PC-9 (cell line): ENCODE measurements around the gene WBP1L. TPM values are rescaled to one million over a fixed set of nuclear protein-coding genes. Genes with fewer than 3 reads are reported as not detected.

Source experiments
- BruUV-seq: library from RNA; stranded (reverse); fragments of 400-500 nt; replicated peaks from 2 replicates; lab custom pipeline; 2021; lab: Mats Ljungman, UMichigan
- CTCF ChIA-PET: fragments of 300-600 bp; sonication (Branson Sonifier 250); formaldehyde crosslinking; loops from one replicate; lab custom pipeline; 2022; ENCODE audit warnings: antibody characterized with exemption; lab: Charles Lee
- POLR2A ChIA-PET: fragments of 300-600 bp; sonication (Branson Sonifier 250); formaldehyde crosslinking; loops from one replicate; lab custom pipeline; 2022; ENCODE audit warnings: antibody characterized with exemption; ENCODE audit not compliant: unreplicated experiment; lab: Charles Lee
- DNase-seq, 2 experiments: peaks; one replicate each; pipeline versions ENCODE4 v3.0.0 to v3.0.0-alpha.2; 2015 to 2022; ENCODE audit warnings: mixed read lengths in 1 of 2
- H2AFZ ChIP-seq: fragments of 200-600 bp; sonication (generic); 2 replicates; pipeline ENCODE4 v1.8.1; 2017; ENCODE audit warnings: antibody characterized with exemption
- H3F3A ChIP-seq: fragments of 200-600 bp; sonication (generic); 2 replicates; pipeline ENCODE4 v1.8.1; 2017; ENCODE audit warnings: antibody characterized with exemption, mild to moderate bottlenecking, low read depth; ENCODE audit not compliant: insufficient read depth
- H3K27ac ChIP-seq: fragments of 200-600 bp; sonication (generic); 2 replicates; pipeline ENCODE4 v1.6.1; 2016; ENCODE audit warnings: mixed run types
- H3K27me3 ChIP-seq: fragments of 200-600 bp; sonication (generic); 2 replicates; pipeline ENCODE4 v1.6.1; 2016; ENCODE audit warnings: low read depth, mixed run types; ENCODE audit not compliant: insufficient read depth
- H3K36me3 ChIP-seq: fragments of 200-600 bp; sonication (generic); 2 replicates; pipeline ENCODE4 v1.6.1; 2016; ENCODE audit warnings: low read depth, mixed run types
- H3K4me1 ChIP-seq: fragments of 200-600 bp; sonication (generic); replicated peaks from 2 replicates; pipeline ENCODE4 v1.6.1; 2016; ENCODE audit warnings: mixed run types; ENCODE audit not compliant: insufficient read depth
- H3K4me2 ChIP-seq: fragments of 200-600 bp; sonication (generic); 2 replicates; pipeline ENCODE4 v1.6.1; 2017; ENCODE audit warnings: mixed run types
- H3K4me3 ChIP-seq: fragments of 200-600 bp; sonication (generic); 2 replicates; pipeline ENCODE4 v1.6.1; 2016; ENCODE audit warnings: mixed run types
- H3K79me2 ChIP-seq: fragments of 200-600 bp; sonication (generic); 2 replicates; pipeline ENCODE4 v1.6.1; 2017; ENCODE audit warnings: low read depth, mixed run types
- H3K9me2 ChIP-seq: fragments of 200-600 bp; sonication (generic); 2 replicates; pipeline ENCODE4 v1.8.1; 2017; ENCODE audit warnings: mild to moderate bottlenecking; ENCODE audit not compliant: insufficient read depth
- H3K9me3 ChIP-seq: fragments of 200-600 bp; sonication (generic); 2 replicates; pipeline ENCODE4 v1.8.1; 2016; ENCODE audit warnings: low read depth; ENCODE audit not compliant: insufficient read depth
- H4K20me1 ChIP-seq: fragments of 200-600 bp; sonication (generic); 2 replicates; pipeline ENCODE4 v1.8.1; 2017; ENCODE audit not compliant: insufficient read depth
- EZH2 ChIP-seq: fragments of 200-600 bp; sonication (generic); IDR thresholded peaks from 2 replicates; pipeline ENCODE4 v1.8.0; 2017; ENCODE audit warnings: antibody characterized with exemption, low read depth
- intact Hi-C: fragments of 100-400 bp; cut with micrococcal nuclease; formaldehyde crosslinking; loops from one replicate; pipeline ENCODE4 v1.10.0; 2022; ENCODE audit not compliant: unreplicated experiment
- total RNA-seq: library from RNA; stranded (reverse); gene quantifications from 2 replicates; pipeline ENCODE4 v1.2.3, GENCODE V29; 2021
- TF ChIP-seq, protein P1 (sequence below): fragments of 200-600 bp; sonication (generic); conservative IDR thresholded peaks from 2 replicates; pipeline ENCODE4 v1.6.1; 2017; ENCODE audit warnings: mixed run types, antibody characterized with exemption, mild to moderate bottlenecking, moderate library complexity

WBP1L gene
- total RNA-seq, 1 experiment from 2014 or later, result 19.7 TPM

DNA sequence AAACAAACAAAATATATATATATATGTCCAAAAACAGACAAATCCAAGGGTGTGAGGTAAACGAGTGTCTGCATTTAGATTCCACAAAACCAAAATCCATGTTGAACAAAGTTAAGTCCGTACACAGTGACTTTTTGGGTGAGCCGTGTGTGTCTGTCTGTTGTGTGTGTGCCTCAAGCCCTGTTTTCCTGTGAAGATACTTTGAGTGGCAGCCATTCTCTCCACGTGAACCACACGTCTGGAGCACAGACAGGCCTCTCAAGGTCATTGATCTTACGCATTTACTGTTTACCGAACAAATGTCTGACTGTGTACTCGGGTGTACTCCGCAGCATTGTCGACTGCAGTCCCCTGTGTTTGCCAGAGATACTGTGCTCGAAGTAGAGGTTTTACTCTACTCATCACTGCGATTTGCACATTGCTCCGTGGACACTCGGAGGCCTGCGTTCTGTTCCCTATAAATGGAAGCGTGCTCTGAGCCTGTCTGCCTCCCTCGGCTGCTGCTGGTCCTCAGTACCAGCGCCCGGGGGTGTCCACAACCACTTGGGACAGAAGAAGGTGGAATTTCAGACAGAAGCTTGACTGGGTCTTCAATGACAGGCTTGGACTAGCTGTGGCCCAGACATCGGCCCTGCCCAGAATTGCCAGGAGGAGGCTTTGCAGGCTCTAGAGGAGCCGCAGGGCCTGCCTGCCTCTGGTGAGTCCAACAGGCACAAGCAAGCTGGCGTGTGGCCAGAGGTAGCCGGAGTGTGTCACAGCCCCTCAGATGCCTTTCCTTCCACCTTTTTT lies 71.3 kb downstream of the WBP1L start:
- no peaks in the 10 kb centered on the region for H3K27me3 ChIP-seq
- no peak overlapping the region for H3K27ac ChIP-seq
- H3K9me3 ChIP-seq, result no peaks in the 10 kb centered on the region
- no TSS peak for BruUV-seq
- H3K79me2 ChIP-seq, result no peaks in the 10 kb centered on the region
- no peaks in the 10 kb centered on the region for H3F3A ChIP-seq
- H2AFZ ChIP-seq, result no peak overlapping the region
- H3K4me2 ChIP-seq, result no peak overlapping the region
- no peaks in the 10 kb centered on the region for H4K20me1 ChIP-seq
- H3K4me3 ChIP-seq, result no peak overlapping the region
- H3K4me1 ChIP-seq, result peaks cover 19% of the 10 kb centered on the region
- no peak for TF ChIP-seq EZH2
- TF ChIP-seq, protein P1, sequence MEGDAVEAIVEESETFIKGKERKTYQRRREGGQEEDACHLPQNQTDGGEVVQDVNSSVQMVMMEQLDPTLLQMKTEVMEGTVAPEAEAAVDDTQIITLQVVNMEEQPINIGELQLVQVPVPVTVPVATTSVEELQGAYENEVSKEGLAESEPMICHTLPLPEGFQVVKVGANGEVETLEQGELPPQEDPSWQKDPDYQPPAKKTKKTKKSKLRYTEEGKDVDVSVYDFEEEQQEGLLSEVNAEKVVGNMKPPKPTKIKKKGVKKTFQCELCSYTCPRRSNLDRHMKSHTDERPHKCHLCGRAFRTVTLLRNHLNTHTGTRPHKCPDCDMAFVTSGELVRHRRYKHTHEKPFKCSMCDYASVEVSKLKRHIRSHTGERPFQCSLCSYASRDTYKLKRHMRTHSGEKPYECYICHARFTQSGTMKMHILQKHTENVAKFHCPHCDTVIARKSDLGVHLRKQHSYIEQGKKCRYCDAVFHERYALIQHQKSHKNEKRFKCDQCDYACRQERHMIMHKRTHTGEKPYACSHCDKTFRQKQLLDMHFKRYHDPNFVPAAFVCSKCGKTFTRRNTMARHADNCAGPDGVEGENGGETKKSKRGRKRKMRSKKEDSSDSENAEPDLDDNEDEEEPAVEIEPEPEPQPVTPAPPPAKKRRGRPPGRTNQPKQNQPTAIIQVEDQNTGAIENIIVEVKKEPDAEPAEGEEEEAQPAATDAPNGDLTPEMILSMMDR, result no peak
- no peaks in the 10 kb centered on the region for H3K9me2 ChIP-seq
- POLR2A ChIA-PET, result no interaction called here
- CTCF ChIA-PET, result no interaction called here
- intact Hi-C loops, result loop anchor here (5.0 kb wide), 2 partner anchors 48 to 73 kb away; partner anchors contain the start of gene WBP1L
- DNase-seq, result no peak
- H3K36me3 ChIP-seq, result no peaks in the 10 kb centered on the region

DNA sequence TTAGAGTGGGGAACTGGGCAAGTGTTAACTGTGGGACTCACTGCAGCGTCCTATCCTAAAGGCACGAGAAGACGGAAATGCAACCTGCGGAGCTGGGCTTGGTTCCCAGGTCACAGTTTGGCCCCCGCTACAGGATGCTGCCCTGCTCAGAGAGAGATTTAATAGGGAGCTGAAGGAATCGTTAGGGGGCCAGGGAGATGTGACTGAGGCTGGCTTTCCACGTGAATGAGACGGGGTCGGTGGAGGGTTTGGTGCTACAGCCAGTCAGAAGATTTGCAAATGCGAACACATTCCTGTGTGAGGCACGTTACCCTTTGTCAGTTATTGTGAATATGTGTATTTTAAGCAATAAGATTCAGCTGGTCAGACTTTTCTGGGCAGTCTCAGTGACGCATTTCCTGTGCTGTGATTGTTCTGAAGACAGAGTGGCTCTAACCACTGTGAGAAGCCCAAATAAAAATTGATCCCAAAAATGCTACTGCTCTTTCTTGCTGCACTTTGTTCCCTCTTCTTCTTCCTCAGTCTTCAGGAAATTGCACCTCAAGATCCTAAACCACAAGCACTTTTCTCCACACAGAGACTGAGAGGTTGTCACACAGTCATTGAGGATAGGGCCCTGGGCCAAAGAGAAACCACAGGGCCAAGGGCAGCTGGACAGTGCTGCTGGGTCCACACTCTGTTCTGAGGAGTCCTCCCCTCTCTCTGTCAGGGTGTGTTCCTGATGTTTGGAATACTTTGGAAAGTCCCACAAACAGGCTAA lies 72.2 kb downstream of the WBP1L start:
- no TSS peak for BruUV-seq
- no peaks in the 10 kb centered on the region for H3K36me3 ChIP-seq
- H3K9me3 ChIP-seq, result no peaks in the 10 kb centered on the region
- peaks cover 19% of the 10 kb centered on the region for H3K4me1 ChIP-seq
- no peaks in the 10 kb centered on the region for H4K20me1 ChIP-seq
- H3K4me3 ChIP-seq, result no peak overlapping the region
- H2AFZ ChIP-seq, result no peak overlapping the region
- no peak for TF ChIP-seq EZH2
- TF ChIP-seq, protein P1, result no peak
- DNase-seq, result no peak
- intact Hi-C loops, result loop anchor here (5.0 kb wide), 2 partner anchors 49 to 74 kb away; partner anchors contain the start of gene WBP1L
- no peak overlapping the region for H3K4me2 ChIP-seq
- no peaks in the 10 kb centered on the region for H3F3A ChIP-seq
- no peak overlapping the region for H3K27ac ChIP-seq
- H3K9me2 ChIP-seq, result no peaks in the 10 kb centered on the region
- CTCF ChIA-PET, result no interaction called here
- POLR2A ChIA-PET, result no interaction called here
- no peaks in the 10 kb centered on the region for H3K79me2 ChIP-seq
- no peaks in the 10 kb centered on the region for H3K27me3 ChIP-seq

GRCh38 chr10:102817175-102817574 lies 73.4 kb downstream of the WBP1L start:
- Histone ChIP-seq H3K9me2 (no peaks in the 10 kb centered on the region), H2AFZ (no peak overlapping the region), H3K9me3 (no peaks in the 10 kb centered on the region), H3K27ac (no peak overlapping the region), H3K4me1 (peaks cover 19% of the 10 kb centered on the region), H3K79me2 (no peaks in the 10 kb centered on the region), H3F3A (no peaks in the 10 kb centered on the region), H3K36me3 (no peaks in the 10 kb centered on the region), H3K27me3 (no peaks in the 10 kb centered on the region), H3K4me3 (no peak overlapping the region), H4K20me1 (no peaks in the 10 kb centered on the region), H3K4me2 (no peak overlapping the region)
- DNase-seq, result no peak
- BruUV-seq, result no TSS peak
- intact Hi-C loops, result loop anchor here (5.0 kb wide), 2 partner anchors 50 to 75 kb away; partner anchors contain the start of gene WBP1L
- TF ChIP-seq, protein P1, result no peak
- TF ChIP-seq EZH2, result no peak
- CTCF ChIA-PET, result interaction anchor here (0.6 kb wide), 1 partner anchor 256 kb away, joined by 4 read pairs; no protein-coding TSS in a partner anchor
- POLR2A ChIA-PET, result no interaction called here
